ENCODE data around the gene SSMEM1.
"Not testable (repeated sequence)": the region's sequence is repeated elsewhere in the genome, so short reads cannot be mapped to it uniquely, and the experiment has no call there.

Gene SSMEM1

GRCh38 chr7:130249626-130250025, 42.0 kb downstream of the SSMEM1 start:
- not testable (repeated sequence) for DNase-seq (ENCODE audit: low read depth); H3K4me3 ChIP-seq (ENCODE audit: low read depth, low read length)

GRCh38 chr7:130254555-130254954, 46.9 kb downstream of the SSMEM1 start:
- TF ChIP-seq CTCF (IDR thresholded peaks at IDR 0.05; ENCODE audit: control insufficient read depth, extremely low read depth, insufficient read depth): no peak
- no peak overlapping the region for H3K4me3 ChIP-seq (ENCODE audit: low read depth, low read length)
- no peak for DNase-seq (ENCODE audit: low read depth)

- no peak for TF ChIP-seq CTCF (IDR thresholded peaks at IDR 0.05; ENCODE audit: control insufficient read depth, extremely low read depth, insufficient read depth)
- no peak overlapping the region for H3K4me3 ChIP-seq (ENCODE audit: low read depth, low read length)
- DNase-seq (ENCODE audit: low read depth): no peak
These were observed 49.0 kb downstream of the SSMEM1 start for GRCh38 chr7:130256704-130257103.

GRCh38 chr7:130258494-130259078, 50.9 kb downstream of the SSMEM1 start:
- H3K4me3 ChIP-seq (ENCODE audit: low read depth, low read length): no peak overlapping the region
- TF ChIP-seq CTCF (IDR thresholded peaks at IDR 0.05; ENCODE audit: control insufficient read depth, extremely low read depth, insufficient read depth): no peak
- DNase-seq (ENCODE audit: low read depth): no peak

- TF ChIP-seq CTCF (IDR thresholded peaks at IDR 0.05; ENCODE audit: control insufficient read depth, extremely low read depth, insufficient read depth): no peak
- no peak overlapping the region for H3K4me3 ChIP-seq (ENCODE audit: low read depth, low read length)
- no peak for DNase-seq (ENCODE audit: low read depth)
These were observed 54.8 kb downstream of the SSMEM1 start for GRCh38 chr7:130262448-130262847.

GRCh38 chr7:130263130-130263529, 55.5 kb downstream of the SSMEM1 start:
- DNase-seq (ENCODE audit: low read depth): no peak
- H3K4me3 ChIP-seq (ENCODE audit: low read depth, low read length): no peak overlapping the region
- TF ChIP-seq CTCF (IDR thresholded peaks at IDR 0.05; ENCODE audit: control insufficient read depth, extremely low read depth, insufficient read depth): no peak

All from LNCaP clone FGC (cell line).